HS-5 (cell line): Measurements from ENCODE around the gene RFX3.

Experiments used
- DNase-seq: peaks from one replicate; pipeline ENCODE4 v3.0.0-alpha.2; 2012; ENCODE audit warnings: low read depth

Gene RFX3

GRCh38 chr9:3433066-3433465 lies 92.7 kb downstream of the RFX3 start:
- no peak for DNase-seq

- DNase-seq, result no peak
Measured at GRCh38 chr9:3431890-3432289, 93.9 kb downstream of the RFX3 start.

DNA sequence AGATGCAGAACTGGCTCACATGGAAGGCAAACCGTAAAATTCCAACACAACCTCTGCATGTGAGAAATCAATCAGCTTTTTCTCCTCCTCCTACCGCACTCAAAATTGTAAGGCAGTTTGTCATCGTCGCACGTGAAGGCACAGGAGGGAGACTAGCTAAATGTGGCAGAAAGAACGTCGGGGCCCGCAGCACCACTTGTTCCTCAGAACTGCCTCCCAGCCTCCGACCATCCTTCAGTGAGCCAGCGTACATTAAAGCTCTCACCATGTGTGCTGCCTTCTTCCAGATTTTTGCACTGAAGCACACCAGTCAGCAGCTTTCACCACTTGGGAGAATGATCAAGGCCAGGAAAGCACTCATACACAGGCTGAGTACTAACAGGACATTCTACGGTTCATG lies 105.9 kb downstream of the RFX3 start:
- DNase-seq, result no peak

- no peak for DNase-seq
Measured at GRCh38 chr9:3415906-3416305, 109.9 kb downstream of the RFX3 start.

GRCh38 chr9:3413984-3414383 lies 111.8 kb downstream of the RFX3 start:
- no peak for DNase-seq

DNA sequence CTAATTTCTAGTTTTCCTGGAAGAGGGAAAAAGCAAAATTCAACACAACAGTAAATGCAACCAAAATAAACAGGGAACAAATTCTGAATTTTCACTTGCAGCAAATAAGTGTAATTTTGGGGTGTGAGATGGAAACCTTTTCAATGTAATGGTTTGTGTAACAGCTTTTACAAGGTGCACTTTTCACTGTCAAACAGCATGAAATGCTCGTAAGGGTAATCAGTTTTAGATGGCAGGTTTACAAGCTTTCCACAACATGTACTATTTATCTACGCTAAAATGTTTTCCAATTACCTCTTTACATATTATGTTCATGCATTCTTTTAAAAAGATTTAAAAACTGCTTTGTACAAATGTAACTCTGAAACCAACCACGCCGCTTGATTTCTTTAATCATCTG lies 115.3 kb downstream of the RFX3 start:
- DNase-seq, result no peak

DNA sequence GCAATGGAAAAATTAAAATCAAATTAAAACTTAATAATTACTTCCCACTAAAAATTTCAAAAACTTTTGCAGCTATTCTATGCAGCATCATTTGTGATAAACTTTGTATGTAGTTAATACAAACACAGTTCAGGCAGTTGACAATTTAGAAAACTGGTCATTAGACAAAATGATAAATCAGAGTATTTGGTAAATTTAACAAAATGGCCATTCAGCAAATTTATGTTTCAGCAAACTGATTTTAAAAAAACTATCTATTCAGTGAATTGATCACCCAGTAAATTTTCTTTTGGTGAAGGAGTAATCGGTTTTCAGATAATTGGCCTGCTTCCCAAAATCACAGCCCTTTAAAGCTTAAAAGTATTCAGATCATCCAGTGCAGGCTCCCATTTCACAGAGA lies 116.3 kb downstream of the RFX3 start:
- no peak for DNase-seq

DNA sequence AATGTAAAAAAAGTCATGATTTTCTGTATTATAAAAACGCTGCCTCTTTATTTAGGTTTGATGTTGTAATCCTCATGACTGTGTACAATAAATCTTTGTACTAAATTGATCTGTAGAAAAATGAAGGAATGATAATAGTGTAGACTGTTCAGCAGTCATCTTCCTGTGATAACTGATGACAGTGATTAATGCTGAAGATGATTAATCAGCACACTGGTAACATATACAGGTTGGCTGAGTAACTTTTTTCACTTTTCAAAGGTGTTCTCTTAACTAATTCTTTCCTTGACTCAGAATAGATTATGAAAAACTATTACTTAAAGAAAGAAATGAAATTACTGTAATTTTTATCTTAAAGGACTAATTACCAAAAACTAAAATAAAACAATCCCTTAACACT lies 122.5 kb downstream of the RFX3 start:
- no peak for DNase-seq

- DNase-seq, result no peak
Measured at GRCh38 chr9:3401221-3401954, 124.4 kb downstream of the RFX3 start.

- DNase-seq, result no peak
Measured at GRCh38 chr9:3398232-3398648, 127.6 kb downstream of the RFX3 start.

- no peak for DNase-seq
Measured at GRCh38 chr9:3397766-3398165, 128.0 kb downstream of the RFX3 start.

GRCh38 chr9:3391414-3391813 lies 134.4 kb downstream of the RFX3 start:
- DNase-seq, result no peak

DNA sequence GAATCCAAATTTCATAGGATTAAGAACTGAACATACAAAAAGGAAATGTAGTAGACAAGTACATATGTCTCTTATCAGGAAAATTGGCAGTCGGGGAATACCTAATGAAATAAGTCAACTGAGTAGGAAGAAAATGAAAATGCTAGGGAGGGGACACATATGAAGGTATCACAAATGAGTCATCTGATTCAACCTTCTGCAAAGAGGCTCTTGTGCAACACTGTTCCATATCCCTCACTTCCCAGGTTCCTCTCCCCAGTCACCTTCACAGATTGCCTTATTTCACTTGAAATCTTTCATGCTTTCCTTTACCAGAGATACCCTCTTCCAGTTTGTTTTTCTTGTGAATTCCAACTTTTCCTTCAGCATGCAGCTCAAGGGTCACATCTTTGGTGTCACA lies 139.0 kb downstream of the RFX3 start:
- no peak for DNase-seq

DNA sequence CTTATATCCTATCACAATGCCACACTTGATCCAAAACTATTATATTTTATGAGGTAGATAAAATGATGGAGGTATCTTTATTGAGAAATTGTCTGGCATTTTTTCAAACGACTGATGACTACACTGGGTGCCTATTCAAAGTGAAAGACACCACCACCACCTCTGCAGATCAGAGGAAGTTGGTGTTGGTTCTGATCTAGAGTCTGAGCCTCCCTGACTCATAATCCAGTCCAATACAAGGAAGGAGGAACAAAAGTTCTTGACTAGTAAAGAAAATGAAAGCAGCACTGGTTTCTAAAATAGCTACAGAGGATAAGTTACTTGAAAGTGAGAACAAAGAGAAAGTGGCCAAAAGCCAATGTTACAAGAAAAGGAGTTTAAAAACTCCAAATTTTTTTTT lies 139.9 kb downstream of the RFX3 start:
- no peak for DNase-seq

DNA sequence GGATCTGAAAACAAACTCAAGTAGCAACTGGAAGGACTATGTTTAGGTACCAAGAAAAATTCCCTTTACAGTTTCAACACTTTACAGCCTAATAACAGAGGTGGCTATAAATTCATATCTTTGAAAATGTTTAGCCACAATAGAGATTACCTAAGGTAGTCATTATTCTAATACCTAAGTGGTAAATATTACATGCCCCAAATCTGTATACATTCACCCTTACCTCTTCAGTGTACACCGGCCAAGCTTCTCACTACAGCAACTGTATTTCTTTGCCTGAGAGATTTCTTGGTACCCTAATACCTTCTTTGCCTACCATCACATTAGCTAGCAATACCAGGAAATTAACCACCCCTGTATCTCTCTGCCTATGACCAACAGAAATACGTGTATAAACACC lies 154.0 kb downstream of the RFX3 start:
- no peak for DNase-seq

DNA sequence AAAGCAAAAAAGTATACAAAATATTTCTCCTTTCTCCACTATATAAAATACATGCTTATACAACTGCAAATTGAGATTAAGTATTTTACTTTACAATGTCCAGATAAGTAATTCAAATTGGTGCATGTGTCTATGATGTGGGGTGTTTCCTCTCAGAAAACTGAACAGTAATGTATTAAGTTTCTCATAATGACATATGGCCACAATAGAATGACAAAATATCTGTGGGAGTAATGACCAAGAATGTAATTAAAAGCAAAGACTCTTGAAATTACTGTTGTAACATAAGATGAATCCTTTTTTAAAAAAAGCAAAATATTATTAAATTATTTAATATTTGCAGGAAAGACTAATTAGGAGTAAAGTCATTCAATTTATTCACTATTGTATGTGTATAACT lies 155.1 kb downstream of the RFX3 start:
- no peak for DNase-seq

GRCh38 chr9:3367185-3367584 lies 158.6 kb downstream of the RFX3 start:
- no peak for DNase-seq

DNA sequence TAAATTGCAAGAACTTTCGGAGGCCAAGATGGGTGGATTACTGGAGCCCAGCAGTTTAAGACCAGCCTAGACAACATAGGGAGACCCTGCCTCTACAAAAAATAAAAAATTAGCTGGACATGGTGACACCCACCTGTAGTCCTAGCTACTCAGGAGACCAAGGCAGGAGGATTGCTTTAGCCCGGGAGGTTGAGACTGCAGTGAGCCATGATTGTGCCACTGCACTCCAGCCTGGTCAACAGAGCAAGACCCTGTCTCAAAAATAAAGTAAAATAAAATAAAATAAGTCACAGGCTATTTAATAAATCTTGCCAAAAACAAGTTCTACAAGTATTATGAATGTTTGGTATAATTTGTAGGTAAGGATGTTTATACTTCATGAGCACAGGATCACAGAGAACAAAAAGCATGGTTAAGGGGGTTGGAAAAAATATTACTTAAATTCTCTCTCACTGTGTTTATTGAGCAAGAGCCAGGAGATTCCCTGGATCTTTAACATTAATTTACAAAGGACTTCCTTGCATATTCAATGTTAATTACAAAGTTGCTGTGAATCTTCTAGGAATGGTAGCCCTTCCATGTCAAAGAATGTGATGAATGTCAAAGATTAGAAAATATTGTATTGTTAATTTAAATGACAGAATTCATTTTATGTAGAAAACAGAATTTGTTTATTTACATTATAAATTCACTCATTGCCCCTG lies 164.0 kb downstream of the RFX3 start:
- DNase-seq, result no peak

DNA sequence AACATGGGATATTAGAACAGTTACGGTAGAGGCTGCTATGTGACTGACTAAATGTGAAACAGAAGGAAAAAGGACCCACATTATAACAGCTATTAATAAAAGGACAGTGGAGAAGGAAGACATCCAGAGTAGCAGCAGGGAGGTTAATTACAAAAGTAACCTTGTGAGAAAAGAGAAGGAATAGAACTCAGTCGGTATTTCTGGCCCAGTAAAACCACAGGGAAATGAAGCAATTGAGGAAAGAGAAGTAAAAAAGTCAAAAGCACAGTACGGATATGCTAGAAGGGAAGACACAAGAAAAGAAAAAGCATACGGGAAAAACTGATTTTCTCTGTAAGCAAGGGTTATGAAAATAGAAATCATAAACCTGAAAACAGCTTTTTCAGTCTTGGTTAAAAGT lies 164.7 kb downstream of the RFX3 start:
- DNase-seq, result no peak

DNA sequence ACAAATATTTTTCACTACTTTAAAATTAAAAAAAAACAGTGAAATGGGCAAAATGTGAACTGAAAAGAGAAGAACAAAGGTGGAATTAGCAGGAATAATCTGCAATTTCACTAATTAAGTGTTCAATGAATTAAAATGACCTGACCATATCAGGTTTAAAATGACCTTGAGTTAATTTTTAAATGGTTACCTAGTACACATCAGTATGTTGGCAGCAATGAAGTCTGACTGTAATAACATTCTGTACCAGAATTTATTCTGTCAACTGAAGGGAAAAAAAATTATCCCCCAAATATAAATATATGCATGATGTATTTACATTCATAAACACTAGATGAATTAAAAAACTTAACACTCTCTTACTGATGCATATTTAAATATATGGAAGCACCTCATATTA lies 165.6 kb downstream of the RFX3 start:
- DNase-seq, result no peak

GRCh38 chr9:3359778-3360177 lies 166.0 kb downstream of the RFX3 start:
- DNase-seq, result no peak

- DNase-seq, result no peak
Measured at GRCh38 chr9:3359048-3359692, 166.6 kb downstream of the RFX3 start.

DNA sequence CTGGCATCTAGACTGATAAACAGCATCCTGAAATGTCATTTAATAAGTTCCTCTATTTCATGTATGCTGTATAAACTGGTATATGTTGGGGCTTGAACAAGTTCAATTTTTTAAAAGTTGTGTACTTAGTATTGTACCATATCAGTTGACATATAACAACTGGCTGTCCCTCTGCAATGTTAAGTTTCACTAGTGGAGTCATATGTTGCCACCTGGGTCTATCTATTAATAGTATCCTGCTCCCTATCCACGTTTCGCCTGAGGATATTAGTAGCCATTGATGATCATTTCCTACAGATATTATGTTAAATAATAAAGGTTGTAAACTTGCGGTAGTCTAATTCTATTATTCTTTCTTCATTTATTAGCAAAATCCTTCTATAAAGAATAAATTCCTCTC lies 177.6 kb downstream of the RFX3 start:
- DNase-seq, result no peak
